Activated CD8-positive, alpha-beta memory T cell treated with anti-CD3 and anti-CD28 coated beads, Interleukin-2, amount 50 U/mL, for 48 hours (primary cell): ENCODE results near the gene CEP83.

Source experiments
- DNase-seq: peaks from one replicate; pipeline ENCODE4 v3.0.0-alpha.2; 2020

CEP83 gene

DNA sequence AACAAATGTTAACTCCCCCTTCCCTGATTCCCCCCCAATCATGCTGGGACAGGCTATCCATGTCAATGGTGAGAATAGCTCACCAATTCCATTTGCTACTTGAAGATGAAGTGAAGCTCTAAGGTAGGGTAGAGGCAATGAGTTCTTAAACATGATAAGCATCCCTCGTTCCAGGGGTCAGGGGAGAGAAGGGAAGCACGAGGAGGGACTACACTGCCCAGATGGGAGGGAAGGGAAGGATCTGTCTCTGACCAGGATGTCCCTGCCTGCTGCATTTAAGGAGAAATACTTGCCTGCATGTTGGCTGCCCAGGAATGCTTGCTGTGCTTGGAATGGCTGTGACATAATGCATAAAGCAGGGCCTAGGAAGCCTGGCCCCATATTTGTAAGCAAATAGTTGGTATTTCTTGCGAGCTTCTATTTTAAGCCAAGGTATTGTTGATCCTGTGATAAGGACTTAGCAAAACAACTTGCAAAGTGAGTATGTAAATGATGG is 155.1 kb downstream of the CEP83 start:
- no peak for DNase-seq

DNA sequence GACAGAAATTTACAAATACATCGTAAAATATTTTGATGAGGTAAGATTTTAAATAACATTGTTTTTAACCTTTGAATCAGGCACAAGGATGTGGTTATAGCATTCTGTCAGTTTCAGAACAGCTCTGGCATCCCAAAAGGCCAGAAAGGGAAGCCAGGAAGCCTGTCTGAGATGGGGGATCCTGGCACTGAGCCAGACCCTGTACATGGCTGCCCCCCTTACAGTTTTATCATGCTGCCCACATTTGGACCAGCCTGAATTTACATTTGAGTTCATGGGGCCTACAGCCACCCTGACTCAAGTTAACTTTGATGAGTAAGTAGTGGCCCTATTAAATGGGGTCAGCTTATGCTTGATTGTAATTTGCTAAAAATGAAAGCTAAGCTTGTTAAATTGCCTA is 155.7 kb downstream of the CEP83 start:
- no peak for DNase-seq

DNA sequence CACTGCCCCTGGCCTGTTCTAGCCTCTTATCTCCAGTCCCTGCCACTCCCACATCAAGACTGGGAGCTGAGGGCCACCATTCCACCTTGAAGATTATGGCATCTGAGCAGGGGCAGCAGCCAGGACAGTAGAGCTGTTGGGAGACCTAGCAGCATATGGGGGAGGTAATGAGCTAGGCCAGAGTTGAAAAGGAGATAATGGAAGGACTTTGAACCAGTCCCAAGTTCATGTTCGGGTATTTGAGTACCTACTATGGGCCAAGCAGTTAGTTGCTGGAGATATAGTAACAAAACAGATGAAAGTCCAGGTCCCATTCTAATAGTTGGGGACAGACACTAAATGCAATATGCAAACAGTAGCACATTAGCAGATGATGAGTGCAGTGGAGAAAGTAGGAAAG is 159.8 kb downstream of the CEP83 start:
- no peak for DNase-seq

DNA sequence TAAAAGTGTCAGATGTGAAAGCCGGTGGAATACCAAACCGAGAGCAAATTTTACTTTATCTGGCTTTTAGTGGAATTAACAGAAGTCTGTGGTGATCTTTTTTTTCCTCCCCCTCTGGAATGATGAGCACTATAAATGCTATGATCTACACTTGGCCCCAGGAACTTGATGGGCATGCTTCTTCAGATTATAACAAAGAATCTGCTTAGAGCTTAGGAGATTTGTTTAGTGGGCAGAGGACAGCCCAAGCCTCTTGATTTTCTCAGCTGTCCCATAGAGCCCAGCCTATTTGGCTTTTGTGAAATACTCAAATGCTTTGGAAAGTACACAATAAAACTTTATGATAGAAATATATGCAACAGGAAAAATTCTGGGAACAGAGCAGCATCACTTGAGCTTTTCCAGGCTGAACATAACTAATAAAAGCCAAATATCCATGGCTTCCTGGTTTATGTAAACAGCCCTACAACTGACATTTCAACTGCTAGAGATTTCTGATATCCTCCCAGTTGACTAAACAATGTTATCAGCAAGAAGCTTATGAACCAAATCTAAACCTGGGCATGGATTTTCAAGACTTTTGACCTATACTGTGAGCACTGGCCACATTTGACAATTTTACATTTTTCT is 161.7 kb downstream of the CEP83 start:
- no peak for DNase-seq

DNA sequence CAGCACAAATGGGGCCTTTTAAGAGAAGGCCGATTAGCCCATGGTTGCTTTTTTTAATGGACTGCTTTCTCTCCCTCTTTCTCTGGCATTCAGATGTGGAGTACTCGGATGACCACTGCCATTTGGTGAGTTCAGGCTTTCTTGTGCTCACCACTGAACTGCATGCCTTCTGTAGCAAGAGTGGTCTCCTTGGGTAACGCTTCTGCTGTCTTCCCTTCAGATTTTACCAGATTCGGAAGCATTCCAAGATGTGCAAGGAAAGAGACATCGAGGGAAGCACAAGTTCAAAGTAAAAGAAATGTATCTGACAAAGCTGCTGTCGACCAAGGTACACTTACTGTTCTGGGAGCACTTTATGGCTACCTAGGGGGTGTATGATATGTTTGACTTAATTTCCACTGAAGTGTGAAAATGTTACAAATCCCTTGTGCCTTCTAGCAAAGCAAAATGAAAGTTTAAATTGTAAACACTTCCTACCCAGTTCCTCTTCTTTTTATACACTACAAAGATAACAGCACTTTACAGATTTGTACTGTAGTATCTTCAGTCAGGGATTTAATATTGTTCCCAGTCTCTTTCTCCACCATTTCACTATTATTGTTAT is 162.5 kb downstream of the CEP83 start:
- DNase-seq: no peak

DNA sequence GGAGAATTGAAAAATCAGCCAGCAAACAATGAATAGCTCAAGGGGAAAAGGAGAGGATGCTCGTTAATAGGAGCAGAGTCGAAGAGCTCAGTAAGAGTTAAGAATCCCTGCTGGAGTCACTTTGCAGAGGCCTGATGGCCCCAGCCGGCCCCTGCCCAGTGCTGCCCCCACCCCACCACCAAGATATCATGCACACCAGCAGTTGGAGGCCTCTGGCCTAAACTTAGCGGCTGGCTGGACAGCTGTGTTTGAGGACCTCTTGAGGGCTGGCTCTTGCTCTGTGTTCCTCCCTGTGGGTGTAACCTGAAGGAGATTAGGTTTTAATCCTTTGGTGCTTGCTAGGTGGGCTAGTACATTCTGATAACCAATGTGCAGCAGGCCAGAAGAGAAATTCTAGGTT is 169.3 kb downstream of the CEP83 start:
- no peak for DNase-seq

DNA sequence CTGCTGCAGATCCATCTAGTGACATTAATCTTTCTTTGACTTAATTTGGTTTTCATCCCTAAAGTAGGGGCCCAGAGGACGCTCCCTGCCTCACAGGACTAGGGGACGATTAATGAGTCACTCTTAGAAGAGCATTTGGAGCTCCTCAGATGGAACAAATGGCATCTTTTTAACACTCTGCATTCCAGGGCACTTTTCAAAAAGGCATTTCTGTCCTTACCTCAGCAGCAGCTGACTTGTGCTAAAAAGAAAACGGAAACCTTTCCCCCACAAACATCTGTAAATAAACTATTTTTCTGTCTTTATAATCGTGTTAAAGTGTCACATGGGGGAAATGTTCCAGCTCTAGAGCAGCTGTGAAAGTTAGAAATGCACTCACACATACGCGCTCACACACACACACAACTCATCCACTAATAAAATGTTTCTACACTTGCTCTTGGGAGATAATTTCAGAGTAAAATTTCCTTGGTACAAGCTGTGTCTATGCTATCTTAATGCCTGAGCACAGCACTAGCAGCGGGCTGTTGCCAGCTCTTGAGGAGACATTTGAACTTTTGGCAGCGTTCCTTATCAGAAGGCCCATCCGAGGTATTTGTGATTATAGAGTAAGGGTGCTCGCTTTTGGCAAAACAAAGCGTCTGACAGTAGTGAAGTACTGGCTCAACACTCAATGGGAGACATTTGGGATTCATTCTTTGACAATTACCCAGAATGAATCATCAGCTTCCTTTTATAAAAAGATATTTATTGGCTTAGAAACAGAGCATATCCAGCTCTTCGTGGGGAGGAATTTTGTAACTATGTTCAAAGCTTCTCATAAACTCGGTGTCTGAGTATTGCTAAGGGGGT is 170.0 kb downstream of the CEP83 start:
- no peak for DNase-seq

DNA sequence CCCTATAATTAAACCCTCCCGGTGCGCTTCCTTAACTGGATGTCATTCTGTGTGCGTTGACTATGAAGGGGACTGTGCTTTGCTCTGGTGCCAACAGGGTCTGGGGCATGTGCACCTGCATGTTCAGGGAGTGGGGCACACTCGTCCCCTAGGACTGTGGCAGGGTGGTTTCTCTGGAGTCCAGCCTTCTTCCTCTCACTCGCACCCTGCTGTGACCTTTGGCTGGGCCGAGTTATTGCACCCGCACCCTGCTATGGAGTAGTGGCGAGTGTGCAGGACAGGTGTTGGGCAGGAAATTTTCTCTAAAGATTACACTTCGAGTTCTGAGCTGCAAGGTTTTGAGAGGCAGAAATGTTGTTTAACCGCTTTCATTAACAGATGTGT is 172.4 kb downstream of the CEP83 start:
- no peak for DNase-seq

DNA sequence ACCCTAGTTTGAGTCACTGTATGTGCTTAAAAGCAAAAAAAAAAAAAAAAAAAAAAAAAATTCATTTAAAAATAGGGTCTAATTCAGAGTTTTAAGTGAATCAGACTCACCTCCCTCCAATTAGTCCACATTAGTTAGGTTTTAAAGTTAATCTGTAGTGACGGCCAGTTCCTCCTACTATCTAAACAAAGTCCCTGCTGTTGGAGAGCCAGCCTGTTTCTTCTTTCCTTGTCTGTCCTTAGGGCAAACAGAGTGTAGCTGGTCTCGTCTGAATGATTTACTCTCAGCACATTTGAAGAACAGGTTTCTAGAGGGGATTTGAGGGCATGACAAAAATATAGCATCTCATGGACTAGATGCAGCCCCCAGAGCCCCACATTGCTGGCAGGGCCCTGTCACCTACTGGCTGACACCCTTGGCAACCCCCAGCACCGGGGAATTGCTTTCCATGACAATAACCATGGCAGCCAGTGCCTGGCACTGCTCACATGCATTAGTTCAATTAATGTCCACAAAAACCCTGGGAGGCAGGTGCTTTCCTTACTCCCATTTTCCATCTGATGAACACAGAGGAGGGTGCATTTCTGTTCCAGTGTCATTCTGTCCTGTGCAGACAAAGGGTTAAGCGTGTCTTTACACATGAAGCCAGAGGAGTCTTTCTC is 173.0 kb downstream of the CEP83 start:
- no peak for DNase-seq

DNA sequence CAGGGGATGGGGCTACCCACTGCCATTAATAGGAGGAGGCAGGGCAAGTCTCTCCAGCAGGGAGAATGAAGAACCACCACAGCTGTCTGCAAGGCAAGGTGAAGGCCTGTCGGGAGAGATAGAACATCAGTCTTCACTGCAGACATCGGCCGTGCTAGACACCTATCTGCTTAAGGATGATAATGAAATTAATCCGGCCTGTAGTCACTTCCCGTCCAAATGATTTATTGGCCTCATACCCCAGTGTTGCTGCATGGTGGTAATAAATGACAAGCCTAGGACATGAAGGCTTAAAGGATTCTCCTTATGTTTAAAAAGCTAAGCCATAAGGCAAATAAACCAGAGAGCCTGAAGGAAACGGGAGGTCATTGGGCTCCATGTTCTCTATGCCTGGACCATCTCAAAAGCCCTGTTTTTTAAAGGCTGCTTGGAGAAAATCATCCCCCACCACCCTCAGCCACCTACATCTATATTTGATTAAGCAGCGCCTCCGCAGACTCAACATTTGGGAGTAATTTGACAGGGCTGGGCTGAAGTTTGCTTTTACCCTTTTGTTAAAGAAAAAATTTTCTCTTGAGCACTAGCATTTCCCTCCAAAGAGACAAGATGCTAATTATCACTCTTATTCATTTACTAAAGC is 173.6 kb downstream of the CEP83 start:
- DNase-seq: no peak

DNA sequence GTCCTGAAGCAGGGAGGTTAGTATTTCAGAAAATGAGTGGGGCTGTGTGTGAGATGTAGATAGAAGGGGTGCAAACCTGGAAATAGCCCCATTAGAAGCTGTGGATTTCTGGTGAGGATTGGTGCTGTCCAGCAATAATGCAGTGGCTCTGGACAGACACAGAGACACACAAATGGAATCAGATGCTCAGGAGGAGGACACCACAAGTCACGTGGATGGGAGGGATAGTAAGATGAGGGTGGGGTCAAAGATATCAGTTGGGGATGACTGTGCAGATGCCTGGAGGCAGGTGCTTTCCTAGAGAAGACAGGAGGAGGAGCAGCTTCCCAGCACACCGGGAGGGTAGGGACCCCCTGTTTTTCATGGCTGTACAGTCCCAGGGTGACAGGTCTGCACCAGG is 174.8 kb downstream of the CEP83 start:
- no peak for DNase-seq

DNA sequence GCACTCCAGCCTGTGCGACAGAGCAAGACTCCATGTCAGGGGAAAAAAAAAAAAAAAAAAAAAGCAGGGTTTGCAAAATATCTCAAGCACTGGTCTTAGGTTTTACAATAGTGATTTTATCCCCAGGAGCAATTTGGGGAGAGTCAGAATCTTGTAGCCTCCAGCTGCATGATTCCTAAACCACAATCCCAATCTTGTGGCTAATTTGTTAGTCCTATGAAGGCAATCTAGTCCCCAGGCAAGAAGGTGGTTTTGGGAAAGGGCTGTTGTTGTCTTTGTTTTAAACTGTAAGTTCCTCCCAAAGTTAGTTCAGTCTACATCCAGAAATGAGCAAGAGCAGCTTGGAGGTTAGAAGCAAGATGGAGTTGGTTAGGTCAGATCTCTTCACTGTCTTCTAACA is 175.6 kb downstream of the CEP83 start:
- DNase-seq: no peak

DNA sequence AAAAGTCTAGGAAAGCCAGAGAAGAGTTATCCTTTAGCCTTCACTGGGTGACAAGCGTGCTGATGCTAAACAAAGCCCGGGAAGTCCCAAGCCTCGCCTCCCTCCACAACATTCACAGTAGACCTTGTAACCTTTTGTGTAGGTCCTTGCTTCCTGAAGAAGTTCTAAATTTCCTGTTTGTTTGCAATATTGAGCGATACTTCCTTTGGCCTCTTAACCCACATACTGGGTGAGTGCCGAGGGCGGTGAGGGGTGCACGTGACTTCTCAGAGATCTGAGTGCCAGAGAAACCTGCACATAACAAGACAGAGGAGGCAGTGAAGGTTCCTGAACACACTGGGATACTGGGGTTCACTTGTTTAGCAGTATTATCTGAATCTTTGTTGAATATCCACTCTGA is 177.0 kb downstream of the CEP83 start:
- no peak for DNase-seq

DNA sequence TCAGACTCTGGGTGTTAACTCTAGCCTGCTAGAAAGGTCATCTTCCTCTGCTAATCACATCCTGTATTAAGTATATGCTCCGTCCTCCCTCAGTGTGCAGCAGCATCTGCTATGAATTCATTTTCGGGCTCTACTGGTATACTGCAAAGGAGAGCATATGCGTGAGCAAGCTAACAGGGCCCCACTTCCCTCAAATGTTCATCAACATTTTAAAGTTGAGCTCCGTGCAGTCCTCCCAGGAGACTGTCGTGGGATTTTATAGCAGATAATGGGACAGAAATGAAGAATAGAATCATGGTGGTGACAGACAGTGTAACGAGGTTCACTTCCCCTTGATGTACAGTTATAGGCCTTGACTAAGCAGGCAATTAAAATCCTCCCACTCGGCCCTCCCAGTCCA is 179.6 kb downstream of the CEP83 start:
- DNase-seq: no peak

DNA sequence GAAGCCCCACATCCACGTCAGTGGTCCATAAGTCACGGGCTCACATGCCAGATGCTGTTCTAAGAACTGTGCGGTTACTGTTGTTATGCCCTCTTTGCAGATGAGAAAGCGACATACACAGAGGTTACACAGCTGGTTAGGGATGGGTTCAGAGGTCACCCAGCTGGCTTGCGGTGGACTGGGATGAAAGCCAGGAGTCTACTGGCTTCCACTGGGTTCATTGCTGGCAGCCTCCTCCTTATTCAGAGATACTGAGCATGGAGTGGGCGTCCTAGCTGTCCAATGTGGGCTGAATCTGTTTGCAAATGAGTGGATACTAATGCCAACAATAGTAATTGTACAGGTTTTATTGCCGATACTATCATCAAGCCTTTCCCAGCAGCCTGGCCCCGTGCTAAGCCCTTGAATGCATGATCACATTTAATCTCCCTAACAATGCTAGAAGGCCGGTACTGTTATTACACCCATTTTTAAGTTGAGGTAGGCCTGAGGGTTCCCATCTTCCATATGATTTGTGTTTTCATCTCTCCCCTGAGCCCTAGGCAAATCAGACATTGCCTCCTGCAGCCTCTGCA is 182.2 kb downstream of the CEP83 start:
- DNase-seq: no peak

DNA sequence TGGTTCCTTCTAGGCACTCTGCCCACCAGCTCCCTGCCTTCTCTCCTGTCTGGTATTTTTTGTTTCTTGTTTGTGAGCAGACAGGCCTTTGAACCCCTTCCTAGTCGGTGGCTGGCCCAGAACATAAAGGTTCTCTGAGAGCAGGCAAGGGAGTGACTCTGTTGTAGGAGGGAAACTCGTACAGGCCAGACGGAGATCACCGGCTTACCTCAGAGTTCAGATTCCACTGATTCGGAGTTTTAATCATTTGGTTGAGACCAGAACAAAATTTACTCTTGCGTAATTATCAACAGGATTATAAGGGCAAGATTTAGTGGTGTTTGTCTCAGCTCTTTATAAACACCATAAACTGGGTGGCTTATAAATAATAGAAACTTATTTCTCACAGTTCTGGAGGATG is 182.9 kb downstream of the CEP83 start:
- no peak for DNase-seq

DNA sequence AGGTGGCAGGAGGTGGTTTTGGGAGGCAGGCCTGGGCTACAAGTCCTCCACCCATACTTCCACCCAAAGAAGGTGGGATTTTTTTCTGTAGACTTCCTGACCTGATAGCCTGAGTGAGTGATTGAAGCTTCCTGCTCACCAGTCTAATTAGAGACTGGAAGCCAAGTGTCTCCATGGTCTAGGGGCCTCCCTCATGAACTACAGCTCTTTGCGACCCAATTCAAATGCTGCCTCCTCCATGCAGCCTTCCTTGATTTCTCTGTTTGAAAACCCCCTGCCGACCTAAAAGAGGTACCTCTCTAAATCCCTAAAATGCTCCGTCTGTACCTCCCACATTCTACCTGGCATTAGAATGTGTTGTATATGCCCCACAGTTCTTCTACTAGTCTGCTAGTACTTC is 186.4 kb downstream of the CEP83 start:
- no peak for DNase-seq

DNA sequence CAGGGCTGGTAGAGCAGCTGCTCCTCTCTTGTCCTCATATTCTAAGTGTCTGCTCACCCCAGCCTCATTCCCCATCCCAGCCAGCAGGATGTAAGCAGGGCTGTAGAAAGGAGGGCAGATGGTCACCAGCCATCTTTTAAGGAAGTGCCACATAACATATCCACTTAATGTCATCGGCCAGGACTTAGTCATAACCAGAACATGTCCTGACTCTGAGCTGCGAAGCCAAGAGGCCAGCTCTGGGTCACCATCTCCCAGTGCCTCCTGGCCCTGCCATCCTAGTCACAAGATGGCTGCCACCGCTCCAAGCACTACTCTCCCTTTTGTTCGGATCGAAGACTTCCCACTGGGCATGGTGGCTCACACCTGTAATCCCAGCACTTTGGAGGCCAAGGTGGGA is 187.4 kb downstream of the CEP83 start:
- DNase-seq: no peak

DNA sequence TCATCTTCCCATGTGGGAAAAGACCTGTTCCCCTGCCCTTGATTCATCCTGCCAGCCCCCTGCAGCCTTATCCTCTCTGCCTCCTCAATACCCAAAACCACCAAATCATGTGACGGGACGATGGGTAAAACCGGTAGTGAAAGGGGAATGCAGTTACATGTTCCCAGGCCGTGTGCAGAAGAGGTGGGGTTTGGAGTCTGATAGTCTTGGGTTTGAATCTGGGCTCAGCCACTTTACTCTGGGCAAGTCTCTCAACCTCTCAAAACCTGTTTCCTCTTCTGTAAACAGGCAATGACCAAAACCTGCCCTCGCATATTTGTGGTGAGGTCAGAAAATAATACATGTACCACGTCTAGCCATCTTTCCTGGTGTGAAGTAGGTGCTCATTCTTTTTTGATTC is 188.3 kb downstream of the CEP83 start:
- no peak for DNase-seq

DNA sequence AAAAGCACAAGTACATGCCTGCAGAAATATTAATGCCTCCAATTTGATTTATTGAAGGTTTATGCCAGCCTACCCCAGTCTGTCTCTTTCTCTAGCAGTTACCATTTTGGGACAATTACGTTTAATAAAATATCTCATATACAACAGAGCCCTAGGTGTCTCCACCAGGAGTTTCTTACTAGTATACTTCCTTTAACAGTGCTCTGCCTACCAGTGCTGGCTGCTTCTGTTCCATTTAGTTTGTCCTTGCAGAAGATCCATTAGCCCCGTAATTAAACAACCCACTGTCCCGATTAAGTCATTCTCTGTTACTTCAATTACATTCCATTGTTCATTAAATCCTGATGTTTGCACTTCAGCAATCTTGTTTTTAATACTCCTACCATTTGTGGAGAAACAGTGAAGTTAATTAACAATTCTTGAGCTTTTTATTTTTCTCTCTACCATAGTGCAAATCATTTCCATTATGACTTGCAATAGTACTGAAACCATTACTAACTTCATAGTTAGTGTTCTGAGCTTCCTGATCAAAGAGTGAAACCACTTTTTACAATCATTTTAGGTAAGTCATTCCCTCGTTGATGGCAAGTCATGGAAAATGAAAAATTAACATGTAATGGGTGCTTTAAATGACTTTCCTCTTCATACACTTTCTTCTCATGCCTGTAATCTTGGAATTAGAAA is 190.2 kb downstream of the CEP83 start:
- no peak for DNase-seq

DNA sequence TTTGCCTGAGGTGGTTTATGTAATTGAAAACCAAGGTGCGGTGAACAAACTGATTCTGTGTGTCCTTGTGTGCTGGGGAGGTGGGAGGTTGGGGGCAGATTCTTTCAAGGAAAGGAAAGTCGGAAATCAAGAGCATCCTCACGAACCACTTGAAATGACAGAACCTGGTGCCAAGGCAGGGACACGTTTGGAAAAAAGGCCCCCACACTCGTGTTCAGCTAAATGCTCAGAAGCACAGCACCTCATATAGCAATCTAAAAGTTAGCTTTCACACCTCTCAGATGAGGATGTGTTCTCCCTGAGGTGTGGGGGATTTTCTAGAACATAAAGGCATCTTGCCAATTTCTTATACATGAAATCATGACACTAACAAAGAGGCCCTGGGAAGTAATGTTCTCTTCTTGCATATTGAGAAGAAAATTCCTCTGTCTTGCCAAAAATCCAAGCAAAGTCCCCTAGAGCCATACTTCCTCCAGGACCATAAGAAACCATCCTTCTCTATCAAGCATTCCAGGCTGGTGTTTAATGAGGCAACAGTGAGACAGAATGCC is 191.7 kb downstream of the CEP83 start:
- no peak for DNase-seq

DNA sequence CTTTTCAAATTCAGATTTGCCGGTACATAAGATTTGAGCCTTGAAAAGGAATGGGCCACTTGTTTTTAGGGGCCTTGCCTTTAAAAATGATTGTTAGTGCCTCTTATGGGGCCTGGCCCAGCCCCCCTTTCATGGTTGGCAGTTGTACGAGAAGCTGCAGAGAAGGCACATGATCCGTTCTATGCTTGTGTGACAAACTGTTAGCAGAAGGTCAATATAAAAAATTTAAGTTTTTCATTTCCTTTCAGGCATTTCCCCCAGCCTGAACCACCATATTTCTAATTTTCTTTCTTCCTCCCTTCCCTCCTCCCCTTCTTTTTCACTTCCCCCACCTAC is 192.2 kb downstream of the CEP83 start:
- DNase-seq: no peak
